ENCODE measurements around the gene RALGPS2.
"Not testable (repeated sequence)": the region's sequence is repeated elsewhere in the genome, so short reads cannot be mapped to it uniquely, and the experiment has no call there.

Gene RALGPS2

DNA sequence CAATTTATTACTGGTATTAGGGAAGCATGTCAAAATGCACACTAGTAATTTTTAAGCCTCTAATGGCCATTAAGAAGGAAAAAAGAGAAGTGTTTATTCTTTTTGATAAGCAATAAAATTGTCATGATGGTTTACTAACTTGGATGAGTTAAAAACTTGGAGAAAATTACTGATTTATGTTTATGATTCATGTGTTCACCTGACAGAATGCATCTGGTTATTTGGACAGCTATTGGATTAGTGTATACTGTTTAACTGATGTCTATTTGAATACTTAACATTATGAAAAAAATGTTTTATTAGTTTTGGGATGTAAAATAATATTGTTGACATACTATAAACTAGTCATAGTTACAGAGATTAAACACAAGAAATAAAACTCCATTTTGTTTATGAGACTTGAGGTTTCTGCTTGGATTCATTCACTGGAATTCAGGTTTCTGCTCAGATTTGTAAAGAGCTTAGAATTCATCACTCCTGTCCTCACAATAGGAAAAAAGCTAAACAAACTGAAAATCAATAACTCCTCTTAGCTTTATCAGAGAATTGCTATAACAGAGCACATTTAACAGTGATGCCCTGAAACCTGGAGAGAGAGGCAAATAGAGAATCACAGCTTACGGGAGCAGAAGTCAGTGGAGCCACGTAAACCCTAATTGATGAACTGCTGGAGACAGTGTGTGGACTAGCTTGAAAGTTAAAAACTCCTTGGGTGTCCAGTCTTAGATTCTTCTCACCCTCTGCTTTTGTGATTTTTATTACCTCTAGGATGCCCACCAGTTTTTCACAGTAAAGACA, 56.7 kb downstream of the RALGPS2 start:
- DNase-seq (ENCODE audit: low read depth), result no peak

GRCh38 chr1:178784131-178784536, 59.1 kb downstream of the RALGPS2 start:
- no peak for DNase-seq (ENCODE audit: low read depth)

DNA sequence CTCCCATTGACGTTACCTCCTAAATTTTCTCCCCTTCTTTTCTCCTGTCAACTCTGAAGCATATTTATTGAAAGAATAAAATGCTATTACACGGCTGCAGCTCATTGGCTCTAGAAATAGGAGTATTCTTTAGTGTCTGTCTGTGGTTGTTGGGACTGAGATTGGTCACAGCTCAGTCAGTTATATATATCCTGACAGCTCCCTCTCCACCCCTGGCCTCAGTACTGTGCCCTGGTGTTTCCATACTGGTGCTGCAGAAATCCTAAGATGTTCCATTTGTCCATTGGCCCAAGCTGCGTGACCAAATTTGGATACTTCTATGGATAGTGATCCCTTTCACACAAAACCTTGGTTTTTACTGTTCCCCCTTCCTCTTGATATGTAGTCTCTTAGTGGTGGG, 67.3 kb downstream of the RALGPS2 start:
- DNase-seq (ENCODE audit: low read depth), result no peak

DNA sequence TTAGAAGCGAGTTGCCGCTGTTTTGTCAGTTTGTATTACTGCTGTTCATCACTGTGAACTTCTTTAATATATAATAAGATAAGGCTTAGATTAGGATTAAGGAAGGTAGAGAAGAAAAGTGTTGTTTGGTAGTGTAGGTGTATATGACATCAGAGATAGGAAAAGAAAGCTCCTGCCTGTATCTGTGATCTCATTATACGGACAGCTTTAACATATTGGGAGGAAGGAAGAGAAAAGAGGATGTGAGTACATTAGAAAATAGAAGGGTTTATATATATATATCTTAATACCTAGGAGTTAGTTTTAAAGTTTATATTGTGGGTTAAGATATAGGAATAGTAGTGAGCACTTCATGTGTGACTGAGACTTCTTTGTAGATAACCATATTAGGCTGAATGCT, 71.0 kb downstream of the RALGPS2 start:
- DNase-seq (ENCODE audit: low read depth), result no peak

DNA sequence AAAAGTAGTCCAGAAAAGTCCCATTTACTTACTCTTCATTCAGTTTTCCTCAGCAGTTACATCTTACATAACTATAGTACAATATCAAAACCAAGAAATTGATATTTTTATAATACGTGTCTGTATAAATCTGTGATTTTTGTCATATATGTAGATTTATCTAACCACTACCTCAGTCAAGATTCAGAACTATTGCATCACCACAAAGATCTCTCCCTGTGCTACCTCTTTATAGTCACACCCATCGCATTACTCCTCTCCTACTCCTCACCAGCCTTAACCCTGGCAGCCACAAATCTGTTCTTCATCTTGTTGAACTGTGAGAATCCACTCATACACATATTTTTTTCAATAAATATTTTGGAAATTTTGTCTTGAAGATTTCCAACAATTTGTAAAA, 72.5 kb downstream of the RALGPS2 start:
- DNase-seq (ENCODE audit: low read depth), result no peak

DNA sequence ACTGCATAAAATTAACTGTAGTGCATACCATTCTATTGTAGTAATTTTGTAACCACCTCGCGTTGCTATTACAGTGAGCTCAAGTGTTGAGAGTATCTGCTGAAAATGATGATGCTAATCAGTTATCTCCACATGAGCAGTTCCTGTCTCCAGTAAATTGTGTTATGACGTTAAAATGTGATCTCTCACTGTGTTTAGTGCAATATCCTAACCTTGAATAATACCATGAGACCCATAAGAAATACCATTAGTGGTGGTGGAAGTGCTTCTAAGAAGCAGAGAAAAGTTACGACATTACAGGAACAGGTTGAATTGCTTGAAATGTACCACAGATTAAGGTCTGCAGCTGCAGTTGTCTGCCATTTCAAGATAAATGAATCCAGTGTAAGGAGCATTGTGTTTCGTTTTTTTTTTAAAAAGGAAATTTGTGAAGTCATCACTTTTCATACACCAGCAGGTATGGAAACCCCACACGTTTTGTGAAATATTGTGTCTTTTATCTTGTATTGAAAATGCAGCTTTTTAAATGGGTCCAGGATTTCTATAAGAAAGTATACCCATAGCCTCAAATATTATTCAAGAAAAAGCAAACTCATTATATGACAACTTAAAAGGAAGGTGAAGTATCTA, 73.3 kb downstream of the RALGPS2 start:
- DNase-seq (ENCODE audit: low read depth), result no peak

- no peak for DNase-seq (ENCODE audit: low read depth)
These were observed 77.8 kb downstream of the RALGPS2 start for GRCh38 chr1:178802873-178803272.

DNA sequence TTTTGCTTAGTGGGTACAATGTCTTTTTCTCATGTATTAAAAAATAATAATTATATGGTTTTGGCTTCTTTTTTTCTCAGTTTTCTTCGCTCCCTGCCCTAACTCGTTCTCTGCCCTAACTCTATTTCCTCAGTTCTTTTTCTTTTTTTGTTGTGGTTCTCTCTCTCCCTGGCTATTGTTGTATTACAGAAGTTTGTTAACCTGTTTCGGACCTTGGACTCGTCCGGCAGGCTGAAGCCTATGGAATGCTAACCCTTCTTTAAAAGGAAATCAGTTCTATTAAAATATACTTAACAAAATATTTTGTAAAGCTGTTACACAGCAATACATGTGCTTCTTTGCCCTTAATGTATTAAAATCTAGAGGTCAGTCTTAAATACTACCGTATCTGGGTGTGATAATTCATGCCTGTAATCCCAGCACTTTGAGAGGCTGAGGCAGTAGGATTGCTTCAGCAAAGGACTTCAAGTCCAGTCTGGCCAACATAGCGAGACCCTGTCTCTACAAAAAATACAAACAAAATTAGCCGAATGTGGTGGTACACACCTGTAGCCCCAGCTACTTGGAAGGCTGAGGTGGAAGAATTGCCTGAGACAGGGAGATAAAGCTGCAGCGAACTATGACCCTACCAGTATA, 81.7 kb downstream of the RALGPS2 start:
- no peak for DNase-seq (ENCODE audit: low read depth)

GRCh38 chr1:178808529-178808928, 83.5 kb downstream of the RALGPS2 start:
- no peak for DNase-seq (ENCODE audit: low read depth)

- no peak for DNase-seq (ENCODE audit: low read depth)
These were observed 85.5 kb downstream of the RALGPS2 start for GRCh38 chr1:178810585-178810984.

DNA sequence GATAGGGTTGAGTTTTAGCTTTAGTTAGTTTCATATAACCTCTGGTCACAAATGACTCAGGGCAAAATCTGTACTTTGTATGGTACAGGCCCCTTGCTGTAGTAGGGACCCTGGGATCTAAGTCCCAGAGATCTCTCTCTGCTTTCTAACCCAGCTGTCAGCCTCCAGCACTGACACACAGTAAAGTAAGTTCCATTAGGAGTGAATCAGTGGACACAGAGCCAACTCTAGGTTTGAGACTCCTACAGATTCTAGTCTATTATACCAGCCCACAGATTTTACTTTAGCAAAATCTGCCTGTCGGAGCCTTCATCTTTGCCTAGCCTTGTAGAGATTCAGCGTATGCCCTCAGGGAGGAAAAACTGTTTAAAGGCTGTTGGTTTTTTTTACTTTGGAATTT, 93.4 kb downstream of the RALGPS2 start:
- DNase-seq (ENCODE audit: low read depth), result no peak

GRCh38 chr1:178819123-178819522, 94.1 kb downstream of the RALGPS2 start:
- no peak for DNase-seq (ENCODE audit: low read depth)

DNA sequence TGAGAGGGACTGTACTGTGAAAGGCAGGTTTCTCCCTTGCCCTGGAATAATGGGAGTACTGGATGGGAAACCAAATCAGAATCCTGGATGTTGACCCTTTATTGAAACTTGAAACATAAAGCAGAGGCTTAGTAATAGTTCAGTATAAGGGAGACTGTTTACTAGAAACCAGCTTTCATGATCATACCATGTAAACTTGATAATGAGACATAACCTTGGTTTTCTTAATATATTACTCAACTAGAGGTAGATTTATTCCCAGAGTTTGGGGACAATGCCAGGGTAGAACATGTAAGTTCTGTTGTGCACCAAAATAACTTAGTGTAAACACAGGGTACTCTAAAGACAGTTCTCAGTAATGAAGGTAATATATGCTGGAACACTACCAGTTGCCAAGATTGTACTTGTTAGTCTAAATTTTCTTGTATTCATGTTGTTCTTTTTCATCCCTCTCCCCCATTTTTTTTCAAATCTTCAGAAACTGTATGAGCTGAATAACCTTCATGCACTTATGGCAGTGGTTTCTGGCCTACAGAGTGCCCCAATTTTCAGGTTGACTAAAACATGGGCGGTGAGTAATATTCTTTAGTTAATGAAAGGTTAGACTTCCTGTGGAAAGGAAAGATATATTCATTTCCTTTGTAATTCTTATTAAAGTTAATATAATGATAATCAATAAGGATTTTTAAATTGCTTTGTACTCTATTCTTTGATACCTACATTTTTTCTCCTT, 96.3 kb downstream of the RALGPS2 start:
- DNase-seq (ENCODE audit: low read depth), result no peak

GRCh38 chr1:178825167-178825566, 100.1 kb downstream of the RALGPS2 start:
- no peak for DNase-seq (ENCODE audit: low read depth)

- no peak for DNase-seq (ENCODE audit: low read depth)
These were observed 119.4 kb downstream of the RALGPS2 start for GRCh38 chr1:178844436-178844835.

DNA sequence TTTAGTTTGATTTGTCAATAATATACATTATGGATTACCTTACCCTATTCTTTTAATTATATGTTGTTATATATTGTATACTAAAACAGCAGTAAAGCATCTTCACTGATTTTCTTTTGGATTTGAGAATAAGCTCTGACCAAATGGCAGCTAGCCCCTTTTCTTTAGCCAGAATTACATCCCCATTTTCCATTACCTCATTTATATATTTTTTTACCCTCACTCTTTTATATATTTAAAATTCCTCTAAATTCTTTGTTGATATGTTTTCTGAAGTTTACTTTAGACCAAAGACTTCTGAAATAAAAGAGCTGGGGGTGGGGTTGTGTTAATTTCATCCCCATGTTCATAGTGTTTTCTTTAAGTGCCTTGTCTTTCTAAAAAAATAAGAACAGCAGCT, 121.3 kb downstream of the RALGPS2 start:
- no peak for DNase-seq (ENCODE audit: low read depth)

- DNase-seq (ENCODE audit: low read depth), result no peak
These were observed 122.4 kb downstream of the RALGPS2 start for GRCh38 chr1:178847396-178847849.

GRCh38 chr1:178847919-178848318, 122.9 kb downstream of the RALGPS2 start:
- not testable (repeated sequence) for DNase-seq (ENCODE audit: low read depth)

DNA sequence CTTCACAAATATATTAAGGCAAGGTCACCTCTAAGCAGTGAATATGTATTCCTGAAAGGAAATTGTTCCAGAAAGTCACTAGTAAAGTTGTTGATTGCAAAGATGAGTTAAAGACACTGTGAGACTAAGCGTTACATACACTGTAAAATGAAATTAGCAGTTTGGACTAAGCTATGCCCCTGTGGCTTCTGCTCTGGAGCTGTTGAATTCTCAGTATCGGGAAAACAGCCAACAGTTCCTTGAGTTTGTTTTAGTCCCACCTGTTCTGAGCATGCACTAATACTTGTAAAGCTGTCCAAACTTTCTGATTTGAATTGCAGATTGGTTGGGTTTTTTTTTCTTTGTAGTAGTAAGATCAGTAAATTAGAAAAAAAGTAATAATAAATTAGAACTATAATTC, 124.9 kb downstream of the RALGPS2 start:
- no peak for DNase-seq (ENCODE audit: low read depth)

GRCh38 chr1:178857126-178857525, 132.1 kb downstream of the RALGPS2 start:
- no peak for DNase-seq (ENCODE audit: low read depth)

GRCh38 chr1:178862416-178862815, 137.4 kb downstream of the RALGPS2 start:
- DNase-seq (ENCODE audit: low read depth), result no peak

- no peak for DNase-seq (ENCODE audit: low read depth)
These were observed 137.8 kb downstream of the RALGPS2 start for GRCh38 chr1:178862864-178863263.

DNA sequence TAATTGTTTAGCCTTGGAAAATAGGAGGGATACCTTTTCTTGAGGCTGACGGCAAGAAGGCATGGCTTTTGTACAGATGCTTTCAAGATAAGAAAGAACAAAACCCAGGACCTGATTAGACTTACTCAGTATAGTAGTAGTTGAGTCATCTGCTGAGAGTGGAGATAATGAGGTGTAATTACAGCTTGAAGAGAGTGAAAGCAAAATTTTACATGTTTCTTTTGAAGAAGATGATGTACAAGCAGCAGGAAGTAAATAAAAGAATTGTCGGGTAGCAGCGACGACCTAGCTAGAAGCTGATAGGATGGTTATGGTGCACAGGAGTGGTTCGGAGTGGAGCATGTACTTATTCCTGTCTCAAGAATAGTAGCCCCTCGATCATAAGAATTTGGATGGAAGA, 139.3 kb downstream of the RALGPS2 start:
- DNase-seq (ENCODE audit: low read depth), result no peak

Data from activated T-cell treated with anti-CD3 and anti-CD28 coated beads for 48 hours (primary cell).